Glutamatergic neuron (in vitro differentiated cells): ENCODE results near the gene PRSS36. TPM values are rescaled to one million over a fixed set of nuclear protein-coding genes. Genes with fewer than 3 reads are reported as not detected.

ENCODE experiments used
- DNase-seq: peaks from one replicate; pipeline ENCODE4 v3.0.0; 2022
- H3K27ac Mint-ChIP-seq: one replicate; pipeline ENCODE4 v1.8.0; 2020; ENCODE audit warnings: mild to moderate bottlenecking, mixed read lengths, inconsistent platforms; ENCODE audit not compliant: unreplicated experiment
- H3K27me3 Mint-ChIP-seq: one replicate; pipeline ENCODE4 v1.8.0; 2020; ENCODE audit warnings: mild to moderate bottlenecking, moderate library complexity, mixed read lengths, inconsistent platforms; ENCODE audit not compliant: unreplicated experiment
- H3K36me3 Mint-ChIP-seq: one replicate; pipeline ENCODE4 v1.8.0; 2020; ENCODE audit warnings: mild to moderate bottlenecking, mixed read lengths, inconsistent platforms; ENCODE audit not compliant: unreplicated experiment
- H3K4me1 Mint-ChIP-seq: one replicate; pipeline ENCODE4 v1.8.0; 2020; ENCODE audit warnings: mild to moderate bottlenecking, low read depth, mixed read lengths, inconsistent platforms; ENCODE audit not compliant: unreplicated experiment
- H3K4me3 Mint-ChIP-seq: one replicate; pipeline ENCODE4 v1.8.0; 2020; ENCODE audit warnings: mild to moderate bottlenecking, mixed read lengths, inconsistent platforms; ENCODE audit not compliant: unreplicated experiment
- H3K9me3 Mint-ChIP-seq: one replicate; pipeline ENCODE4 v1.8.0; 2020; ENCODE audit warnings: mild to moderate bottlenecking, moderate library complexity, mixed read lengths, inconsistent platforms; ENCODE audit not compliant: unreplicated experiment
- CTCF ChIP-seq: fragments of 200-600 bp; sonication (generic); IDR thresholded peaks from one replicate; pipeline ENCODE4 v1.5.0; 2021; ENCODE audit not compliant: partially characterized antibody, unreplicated experiment
- total RNA-seq: library from RNA; stranded (reverse); fragmentation: NEBNext Ultra II Directional; extraction: Animal tissue kit (Norgen Biotek cat#: 25700); gene quantifications from one replicate; pipeline ENCODE4 v1.2.1, GENCODE V29; 2021; ENCODE audit not compliant: unreplicated experiment

PRSS36 gene
- total RNA-seq, 1 donor from 2014 or later = 0.61 TPM

GRCh38 chr16:31108794-31109558 lies 40.9 kb downstream of the PRSS36 start:
- peak overlapping the region; percentile 59 for H3K27ac Mint-ChIP-seq
- no peak for TF ChIP-seq CTCF
- no peak for DNase-seq
- H3K27me3 Mint-ChIP-seq = peaks cover 8% of the 10 kb centered on the region
- peaks cover 13% of the 10 kb centered on the region for H3K9me3 Mint-ChIP-seq
- peak overlapping the region; percentile 83 for H3K4me3 Mint-ChIP-seq
- no peaks in the 10 kb centered on the region for H3K36me3 Mint-ChIP-seq
- peaks cover 11% of the 10 kb centered on the region for H3K4me1 Mint-ChIP-seq

GRCh38 chr16:31108035-31108793 lies 41.7 kb downstream of the PRSS36 start, which contains the start of gene BCKDK:
BCKDK (plus strand) TSS chr16:31108386; CDS start chr16:31109224, 838 bp downstream.
- peak; percentile 86 for DNase-seq
- TF ChIP-seq CTCF = no peak
- Mint-ChIP-seq H3K9me3 (peaks cover 13% of the 10 kb centered on the region), H3K4me3 (peak within 1 kb of the TSS; percentile 89), H3K36me3 (no peaks in the 10 kb centered on the region), H3K4me1 (peaks cover 11% of the 10 kb centered on the region), H3K27me3 (peaks cover 8% of the 10 kb centered on the region), H3K27ac (peak within 1 kb of the TSS; percentile 99)

- H3K4me3 Mint-ChIP-seq = peak overlapping the region; percentile 89
- no peaks in the 10 kb centered on the region for H3K36me3 Mint-ChIP-seq
- H3K27ac Mint-ChIP-seq = peak overlapping the region; percentile 99
- peaks cover 17% of the 10 kb centered on the region for H3K9me3 Mint-ChIP-seq
- DNase-seq = peak; percentile 58
- H3K4me1 Mint-ChIP-seq = peaks cover 11% of the 10 kb centered on the region
- no peak for TF ChIP-seq CTCF
- peaks cover 8% of the 10 kb centered on the region for H3K27me3 Mint-ChIP-seq
Measured at GRCh38 chr16:31107465-31107867, 42.4 kb downstream of the PRSS36 start.

GRCh38 chr16:31106509-31107464 lies 43.1 kb downstream of the PRSS36 start:
- H3K9me3 Mint-ChIP-seq = peaks cover 17% of the 10 kb centered on the region
- H3K4me1 Mint-ChIP-seq = peaks cover 11% of the 10 kb centered on the region
- H3K27me3 Mint-ChIP-seq = peaks cover 8% of the 10 kb centered on the region
- peak overlapping the region; percentile 99 for H3K27ac Mint-ChIP-seq
- DNase-seq = no peak
- no peaks in the 10 kb centered on the region for H3K36me3 Mint-ChIP-seq
- H3K4me3 Mint-ChIP-seq = peak overlapping the region; percentile 89
- TF ChIP-seq CTCF = no peak
